ENCODE results near the gene ODAD4. TPM values are rescaled to one million over a fixed set of nuclear protein-coding genes. Genes with fewer than 3 reads are reported as not detected.

ODAD4 gene
- total RNA-seq = under 1 TPM; 0.65 to 0.72 TPM

DNA sequence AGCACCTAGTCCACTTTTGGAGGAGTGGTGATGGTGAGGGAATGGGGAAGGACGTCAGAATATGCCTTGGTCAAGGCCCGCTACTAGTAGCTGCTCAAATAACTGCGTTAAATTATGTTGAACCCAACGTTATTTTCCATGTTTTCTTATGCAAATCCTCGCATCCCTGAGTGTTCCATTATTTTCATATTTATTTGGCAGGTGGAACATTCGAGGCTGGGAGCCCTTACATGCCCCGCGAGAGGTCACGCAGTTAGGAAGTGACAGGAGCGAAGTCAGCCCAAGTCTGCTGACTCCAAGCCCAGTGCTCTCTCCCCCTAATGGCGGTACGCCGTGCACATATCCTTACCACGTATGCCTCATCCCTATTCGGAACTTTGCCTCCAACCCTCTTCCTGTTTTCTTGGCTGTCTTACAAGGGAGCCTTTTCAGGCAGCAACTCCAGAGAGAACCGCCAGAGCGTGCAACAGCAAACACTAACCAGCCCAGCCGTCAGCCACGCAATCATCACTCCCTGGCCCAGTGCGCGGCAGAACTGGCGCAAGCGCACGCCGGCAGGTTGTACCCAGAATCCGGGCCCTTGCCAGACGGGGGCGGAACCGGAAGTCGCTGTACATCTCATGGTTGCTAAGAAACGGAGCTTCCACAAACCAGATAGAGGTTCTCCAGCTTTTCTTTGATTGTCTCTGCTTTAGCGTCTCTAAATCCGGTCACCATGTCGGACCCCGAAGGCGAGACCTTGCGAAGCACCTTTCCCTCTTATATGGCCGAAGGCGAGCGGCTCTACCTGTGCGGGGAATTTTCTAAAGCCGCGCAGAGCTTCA lies at the start of gene ODAD4:
ODAD4 (plus strand) TSS at position 609 of the 824 bp plus-strand sequence; CDS start at position 716, 107 bp downstream.
- POLR2A ChIA-PET = interaction anchor here (0.5 to 5.2 kb wide), 17 partner anchors 11 to 1807 kb away, joined by 3 to 78 read pairs (median 5); partner anchors contain the start of genes ACLY, CNP, DHX58 and DNAJC7
- Mint-ChIP-seq H3K4me3 (peak within 1 kb of the TSS; percentile 95), H3K4me1 (peaks cover 41% of the 10 kb centered on the region), H3K36me3 (peaks cover 4% of the 10 kb centered on the region), H3K27ac (peak within 1 kb of the TSS; percentile 96), H3K9me3 (no peaks in the 10 kb centered on the region), H3K27me3 (no peaks in the 10 kb centered on the region)
- DNase-seq = peak; percentile 95
- peak; percentile 99 for ATAC-seq (ENCODE audit: low read depth)

- Mint-ChIP-seq H3K4me3 (no peak overlapping the region), H3K9me3 (no peaks in the 10 kb centered on the region), H3K27me3 (no peaks in the 10 kb centered on the region), H3K27ac (no peak overlapping the region), H3K4me1 (no peaks in the 10 kb centered on the region), H3K36me3 (peaks cover 32% of the 10 kb centered on the region)
- ATAC-seq (ENCODE audit: low read depth) = no peak
- POLR2A ChIA-PET = no interaction called here
- no peak for DNase-seq
Observed at GRCh38 chr17:41882756-41883155, 47.7 kb upstream of the ODAD4 start.

- DNase-seq = no peak
- Mint-ChIP-seq H3K27ac (no peak overlapping the region), H3K4me3 (no peak overlapping the region), H3K9me3 (no peaks in the 10 kb centered on the region), H3K27me3 (no peaks in the 10 kb centered on the region), H3K4me1 (no peaks in the 10 kb centered on the region), H3K36me3 (peaks cover 26% of the 10 kb centered on the region)
- no peak for ATAC-seq (ENCODE audit: low read depth)
- POLR2A ChIA-PET = no interaction called here
Observed at GRCh38 chr17:41885733-41886132, 44.7 kb upstream of the ODAD4 start.

DNA sequence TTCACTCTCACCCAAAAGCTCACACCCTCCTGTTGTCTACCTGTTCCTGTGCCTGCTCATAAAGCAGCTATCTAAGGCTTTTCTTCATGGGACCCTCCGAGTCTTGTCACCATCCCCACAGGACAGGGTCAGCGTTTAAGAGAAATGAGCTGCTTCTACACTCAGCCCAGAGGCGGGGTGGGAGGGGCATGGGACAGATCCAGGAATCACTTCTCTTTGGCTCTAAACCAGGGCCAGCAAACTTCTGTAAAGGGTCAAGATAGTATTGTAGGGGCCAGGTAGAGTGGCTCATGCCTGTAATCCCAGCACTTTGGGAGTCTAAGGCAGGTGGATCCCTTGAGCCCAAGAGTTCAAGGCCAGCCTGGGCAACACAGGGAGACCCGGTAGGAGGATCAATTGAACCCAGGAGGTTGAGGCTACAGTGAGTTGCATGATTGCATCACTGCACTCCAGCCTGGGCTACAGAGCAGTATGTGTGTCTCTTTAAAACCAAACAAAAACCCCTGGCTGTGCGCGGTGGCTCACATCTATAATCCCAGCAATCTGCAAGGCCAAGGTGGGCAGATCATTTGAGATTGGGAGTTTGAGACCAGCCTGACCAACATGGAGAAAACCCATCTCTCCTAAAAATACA lies 42.0 kb upstream of the ODAD4 start:
- H3K27ac Mint-ChIP-seq = no peak overlapping the region
- H3K36me3 Mint-ChIP-seq = peaks cover 26% of the 10 kb centered on the region
- no peaks in the 10 kb centered on the region for H3K9me3 Mint-ChIP-seq

GRCh38 chr17:41891135-41892020 lies 39.0 kb upstream of the ODAD4 start:
- Mint-ChIP-seq H3K27me3 (no peaks in the 10 kb centered on the region), H3K4me1 (no peaks in the 10 kb centered on the region), H3K4me3 (no peak overlapping the region), H3K27ac (no peak overlapping the region), H3K9me3 (no peaks in the 10 kb centered on the region), H3K36me3 (peaks cover 25% of the 10 kb centered on the region)
- ATAC-seq (ENCODE audit: low read depth) = no peak
- POLR2A ChIA-PET = no interaction called here
- DNase-seq = no peak

More for the DNA sequence above, 42.0 kb upstream of the ODAD4 start:
- Mint-ChIP-seq H3K4me3 (no peak overlapping the region), H3K4me1 (no peaks in the 10 kb centered on the region), H3K27me3 (no peaks in the 10 kb centered on the region)
- no peak for ATAC-seq (ENCODE audit: low read depth)
- no peak for DNase-seq
- POLR2A ChIA-PET = no interaction called here

DNA sequence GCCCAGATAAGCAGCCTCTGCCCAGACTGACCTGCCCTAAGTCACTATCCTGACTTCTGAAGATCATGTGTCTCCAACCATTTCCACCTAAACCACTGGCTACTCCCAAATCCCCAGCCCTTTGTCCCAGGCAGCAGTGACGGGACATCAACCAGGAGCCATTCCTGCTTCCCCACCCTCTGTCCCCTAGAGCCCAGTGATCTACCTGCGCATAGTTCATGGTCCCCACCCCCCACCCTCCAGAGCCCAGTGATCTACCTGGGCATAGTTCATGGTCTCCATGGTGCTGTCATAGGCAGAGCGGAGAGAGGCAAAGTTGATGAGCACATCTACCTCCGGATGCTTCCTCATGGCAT lies 38.4 kb upstream of the ODAD4 start:
- H3K4me3 Mint-ChIP-seq = no peak overlapping the region
- POLR2A ChIA-PET = no interaction called here
- ATAC-seq (ENCODE audit: low read depth) = no peak
- H3K27me3 Mint-ChIP-seq = no peaks in the 10 kb centered on the region
- no peak for DNase-seq
- H3K36me3 Mint-ChIP-seq = peaks cover 25% of the 10 kb centered on the region
- no peaks in the 10 kb centered on the region for H3K9me3 Mint-ChIP-seq
- H3K27ac Mint-ChIP-seq = no peak overlapping the region
- no peaks in the 10 kb centered on the region for H3K4me1 Mint-ChIP-seq

DNA sequence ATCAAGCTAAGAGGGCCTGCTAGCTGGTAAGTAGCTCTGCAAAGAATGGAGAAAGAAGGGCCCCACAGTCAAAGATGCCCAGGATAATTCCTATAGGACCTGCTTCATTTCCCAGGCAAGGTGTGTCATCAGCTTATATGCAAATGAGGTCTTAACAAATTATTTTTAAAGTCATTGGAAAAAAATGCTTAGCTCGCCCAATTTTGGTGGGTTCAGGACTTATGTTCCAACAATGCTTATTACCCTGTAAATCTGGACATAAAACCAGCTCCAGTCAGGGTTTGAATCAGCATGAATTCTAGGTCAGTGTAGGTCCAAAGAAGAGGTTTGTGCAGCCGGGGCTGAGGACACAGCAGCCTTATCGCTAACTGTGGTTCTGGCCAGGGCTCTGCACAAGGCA lies 37.0 kb upstream of the ODAD4 start:
- H3K36me3 Mint-ChIP-seq = peaks cover 19% of the 10 kb centered on the region
- no peak overlapping the region for H3K27ac Mint-ChIP-seq
- POLR2A ChIA-PET = interaction anchor here (0.7 kb wide), 2 partner anchors 12 to 36 kb away, joined by 4 read pairs; no protein-coding TSS in a partner anchor

DNA sequence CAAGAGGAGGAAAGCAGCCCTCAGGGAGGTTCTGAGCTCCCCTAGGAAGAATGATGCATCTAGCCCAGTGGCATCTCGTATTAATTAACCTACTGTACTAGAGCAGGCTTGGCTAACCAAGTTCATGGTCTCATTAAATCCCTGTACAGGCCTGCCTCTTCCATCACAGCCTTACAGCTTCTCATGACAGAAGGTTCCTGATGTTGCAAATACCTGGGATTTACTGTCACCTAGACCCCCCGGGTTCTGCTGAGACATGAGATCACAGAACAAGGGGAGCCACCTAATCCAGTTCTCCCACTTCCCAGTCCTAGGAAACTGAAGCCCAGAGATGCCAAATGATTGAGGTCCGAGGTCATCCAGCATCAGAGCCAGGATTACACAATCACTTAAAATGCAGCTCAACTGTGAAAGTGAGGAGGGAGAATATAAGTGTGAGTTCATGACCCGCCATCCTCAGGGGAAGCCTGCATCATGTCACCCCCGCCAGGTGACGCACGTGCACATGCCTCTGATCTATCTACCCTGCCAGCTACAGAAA lies 35.6 kb upstream of the ODAD4 start:
- Mint-ChIP-seq H3K4me3 (no peak overlapping the region), H3K27me3 (no peaks in the 10 kb centered on the region), H3K9me3 (no peaks in the 10 kb centered on the region), H3K4me1 (no peaks in the 10 kb centered on the region), H3K27ac (no peak overlapping the region), H3K36me3 (peaks cover 22% of the 10 kb centered on the region)
- DNase-seq = no peak
- ATAC-seq (ENCODE audit: low read depth) = no peak
- POLR2A ChIA-PET = no interaction called here

More for the DNA sequence above, 37.0 kb upstream of the ODAD4 start:
- Mint-ChIP-seq H3K9me3 (no peaks in the 10 kb centered on the region), H3K4me1 (no peaks in the 10 kb centered on the region), H3K27me3 (no peaks in the 10 kb centered on the region), H3K4me3 (no peak overlapping the region)
- DNase-seq (no peak), ATAC-seq (ENCODE audit: low read depth) (no peak)

DNA sequence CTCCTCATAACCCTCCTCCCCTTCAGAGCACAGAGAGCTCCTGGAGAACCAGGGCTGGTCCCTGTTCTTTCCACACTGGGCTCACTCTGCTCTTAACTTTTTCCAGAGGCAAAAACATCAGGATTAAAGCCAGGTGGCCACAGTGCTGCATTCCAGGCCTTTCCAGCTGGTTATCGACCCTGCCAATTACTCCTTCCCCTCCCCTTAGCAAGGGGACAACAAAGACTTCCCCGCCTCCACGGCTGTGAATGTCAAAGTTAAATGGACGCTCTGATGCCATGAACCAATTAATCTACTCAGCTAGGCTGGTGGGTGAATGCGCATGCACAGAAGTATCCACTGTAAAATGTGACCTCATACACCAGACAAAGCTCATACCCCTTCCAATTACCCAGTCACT lies 34.8 kb upstream of the ODAD4 start:
- Mint-ChIP-seq H3K36me3 (peaks cover 20% of the 10 kb centered on the region), H3K9me3 (no peaks in the 10 kb centered on the region), H3K4me1 (no peaks in the 10 kb centered on the region), H3K27me3 (no peaks in the 10 kb centered on the region), H3K27ac (no peak overlapping the region), H3K4me3 (no peak overlapping the region)
- POLR2A ChIA-PET = no interaction called here
- DNase-seq (no peak), ATAC-seq (ENCODE audit: low read depth) (no peak)

GRCh38 chr17:41896726-41897125 lies 33.7 kb upstream of the ODAD4 start:
- Mint-ChIP-seq H3K27ac (no peak overlapping the region), H3K9me3 (no peaks in the 10 kb centered on the region), H3K4me3 (no peak overlapping the region), H3K4me1 (no peaks in the 10 kb centered on the region), H3K27me3 (no peaks in the 10 kb centered on the region), H3K36me3 (peaks cover 30% of the 10 kb centered on the region)
- no peak for DNase-seq
- no peak for ATAC-seq (ENCODE audit: low read depth)
- POLR2A ChIA-PET = no interaction called here

- DNase-seq (no peak), ATAC-seq (ENCODE audit: low read depth) (no peak)
- H3K9me3 Mint-ChIP-seq = no peaks in the 10 kb centered on the region
- H3K36me3 Mint-ChIP-seq = peaks cover 23% of the 10 kb centered on the region
- POLR2A ChIA-PET = no interaction called here
- no peaks in the 10 kb centered on the region for H3K27me3 Mint-ChIP-seq
- no peak overlapping the region for H3K4me3 Mint-ChIP-seq
- H3K27ac Mint-ChIP-seq = peak overlapping the region; percentile 6
- no peaks in the 10 kb centered on the region for H3K4me1 Mint-ChIP-seq
Observed at GRCh38 chr17:41901646-41902045, 28.8 kb upstream of the ODAD4 start.

DNA sequence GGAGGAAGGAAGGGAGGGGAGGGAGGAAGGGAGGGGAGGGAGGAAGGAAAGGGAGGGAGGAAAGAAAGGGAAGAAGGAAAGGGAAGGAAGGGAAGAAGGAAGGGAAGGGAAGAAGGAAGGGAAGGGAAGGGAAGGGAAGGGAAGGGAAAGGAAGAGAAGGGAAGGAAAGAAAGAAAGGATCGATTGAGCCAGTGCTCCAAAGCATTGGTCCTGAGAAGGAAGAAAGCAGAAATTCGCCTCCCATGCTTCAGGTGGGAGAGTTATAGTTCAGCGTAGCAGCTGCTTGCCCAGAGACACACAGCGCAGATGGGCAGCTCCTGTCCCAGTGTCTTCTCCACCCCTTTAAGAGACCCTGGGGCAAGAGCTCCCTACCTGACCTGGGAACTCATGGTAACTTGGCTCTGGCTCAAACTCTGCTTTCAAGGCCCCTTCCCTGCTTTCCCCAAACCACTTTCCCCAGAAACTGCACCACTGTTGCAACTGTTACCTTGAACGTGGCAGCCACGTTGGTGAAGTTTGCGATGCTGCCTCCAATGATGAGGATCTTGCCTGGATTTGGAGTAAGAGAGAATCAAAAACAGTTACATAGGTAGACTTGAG lies 26.1 kb upstream of the ODAD4 start:
- peaks cover 25% of the 10 kb centered on the region for H3K36me3 Mint-ChIP-seq
- POLR2A ChIA-PET = no interaction called here
- no peaks in the 10 kb centered on the region for H3K27me3 Mint-ChIP-seq
- H3K9me3 Mint-ChIP-seq = no peaks in the 10 kb centered on the region
- no peak overlapping the region for H3K27ac Mint-ChIP-seq
- no peak overlapping the region for H3K4me3 Mint-ChIP-seq
- ATAC-seq (ENCODE audit: low read depth) = no peak
- no peak for DNase-seq
- no peaks in the 10 kb centered on the region for H3K4me1 Mint-ChIP-seq

DNA sequence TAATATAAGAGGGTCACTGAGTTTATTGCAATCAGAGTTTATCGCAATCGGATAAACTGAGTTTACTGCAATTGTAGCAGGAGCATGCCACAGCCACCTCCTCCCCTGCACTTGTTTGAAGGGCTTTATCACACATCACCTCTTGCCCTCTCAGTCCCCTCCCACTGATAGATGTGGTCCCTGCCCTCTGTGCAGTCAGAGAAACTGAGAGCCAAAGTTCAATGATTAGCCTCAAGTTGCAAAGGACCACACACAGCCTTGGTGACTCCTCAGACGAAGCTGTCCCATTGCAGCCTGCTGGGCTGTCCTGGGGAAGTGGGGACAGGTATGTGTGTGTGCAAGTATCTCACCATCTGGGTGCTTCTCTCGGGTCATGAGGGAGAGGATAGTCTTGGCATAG lies 25.2 kb upstream of the ODAD4 start:
- Mint-ChIP-seq H3K4me1 (no peaks in the 10 kb centered on the region), H3K27ac (no peak overlapping the region)

More for the DNA sequence above, 25.2 kb upstream of the ODAD4 start:
- H3K4me3 Mint-ChIP-seq = no peak overlapping the region
- no peaks in the 10 kb centered on the region for H3K9me3 Mint-ChIP-seq
- DNase-seq (no peak), ATAC-seq (ENCODE audit: low read depth) (no peak)
- peaks cover 22% of the 10 kb centered on the region for H3K36me3 Mint-ChIP-seq
- H3K27me3 Mint-ChIP-seq = no peaks in the 10 kb centered on the region
- POLR2A ChIA-PET = no interaction called here

Data from activated naive CD8-positive, alpha-beta T cell treated with anti-CD3 and anti-CD28 coated beads, Interleukin-2, amount 10 ng/mL, durations not matched to agents 7 days and 5 days (primary cell).